ENCODE results near the gene CNTNAP2. TPM values are rescaled to one million over a fixed set of nuclear protein-coding genes. Genes with fewer than 3 reads are reported as not detected.

Gene CNTNAP2
- total and polyA plus RNA-seq, 2 donors: 5.1 to 10.3 TPM

GRCh38 chr7:148182264-148182663, 2065.7 kb downstream of the CNTNAP2 start:
- H3K9me3 ChIP-seq (ENCODE audit: control insufficient read depth in 2 of 2, insufficient read depth in 1 of 2, low read length in 1 of 2): no peaks in the 10 kb centered on the region
- H3K27me3 ChIP-seq (ENCODE audit: control insufficient read depth in 2 of 2, insufficient read depth in 1 of 2, low read length in 1 of 2): no peaks in the 10 kb centered on the region
- no peak overlapping the region for H3K4me3 ChIP-seq (ENCODE audit: low read length in 2 of 2)
- H3K27ac ChIP-seq (ENCODE audit: low read depth in 1 of 2, low read length in 1 of 2): no peak overlapping the region
- WGBS: 94% methylated on average over 5 of the region's 5 CpGs
- no peaks in the 10 kb centered on the region for H3K4me1 ChIP-seq (ENCODE audit: control insufficient read depth in 2 of 2, insufficient read depth in 2 of 2, low read length in 2 of 2)
- no peak for DNase-seq (ENCODE audit: low read depth in 6 of 9, low spot score in 9 of 9)
- H3K36me3 ChIP-seq (ENCODE audit: control insufficient read depth in 2 of 2, insufficient read depth in 2 of 2, low read length in 1 of 2): no peaks in the 10 kb centered on the region

GRCh38 chr7:148185041-148185440, 2068.4 kb downstream of the CNTNAP2 start:
- WGBS: 89% methylated on average over 5 of the region's 5 CpGs
- Histone ChIP-seq H3K4me3 (ENCODE audit: low read length in 2 of 2) (no peak overlapping the region), H3K4me1 (ENCODE audit: control insufficient read depth in 2 of 2, insufficient read depth in 2 of 2, low read length in 2 of 2) (no peaks in the 10 kb centered on the region), H3K27me3 (ENCODE audit: control insufficient read depth in 2 of 2, insufficient read depth in 1 of 2, low read length in 1 of 2) (no peaks in the 10 kb centered on the region), H3K36me3 (ENCODE audit: control insufficient read depth in 2 of 2, insufficient read depth in 2 of 2, low read length in 1 of 2) (no peaks in the 10 kb centered on the region), H3K9me3 (ENCODE audit: control insufficient read depth in 2 of 2, insufficient read depth in 1 of 2, low read length in 1 of 2) (no peaks in the 10 kb centered on the region), H3K27ac (ENCODE audit: low read depth in 1 of 2, low read length in 1 of 2) (no peak overlapping the region)
- no peak for DNase-seq (ENCODE audit: low read depth in 6 of 9, low spot score in 9 of 9)

- DNase-seq (ENCODE audit: low read depth in 6 of 9, low spot score in 9 of 9): no peak
- Histone ChIP-seq H3K27me3 (ENCODE audit: control insufficient read depth in 2 of 2, insufficient read depth in 1 of 2, low read length in 1 of 2) (no peaks in the 10 kb centered on the region), H3K36me3 (ENCODE audit: control insufficient read depth in 2 of 2, insufficient read depth in 2 of 2, low read length in 1 of 2) (no peaks in the 10 kb centered on the region), H3K4me1 (ENCODE audit: control insufficient read depth in 2 of 2, insufficient read depth in 2 of 2, low read length in 2 of 2) (no peaks in the 10 kb centered on the region), H3K9me3 (ENCODE audit: control insufficient read depth in 2 of 2, insufficient read depth in 1 of 2, low read length in 1 of 2) (no peaks in the 10 kb centered on the region), H3K4me3 (ENCODE audit: low read length in 2 of 2) (no peak overlapping the region), H3K27ac (ENCODE audit: low read depth in 1 of 2, low read length in 1 of 2) (no peak overlapping the region)
- 85% methylated on average over 6 of the region's 6 CpGs for WGBS
Observed at GRCh38 chr7:148187471-148187870, 2070.9 kb downstream of the CNTNAP2 start.

- Histone ChIP-seq H3K9me3 (ENCODE audit: control insufficient read depth in 2 of 2, insufficient read depth in 1 of 2, low read length in 1 of 2) (no peaks in the 10 kb centered on the region), H3K27me3 (ENCODE audit: control insufficient read depth in 2 of 2, insufficient read depth in 1 of 2, low read length in 1 of 2) (no peaks in the 10 kb centered on the region), H3K36me3 (ENCODE audit: control insufficient read depth in 2 of 2, insufficient read depth in 2 of 2, low read length in 1 of 2) (no peaks in the 10 kb centered on the region), H3K27ac (ENCODE audit: low read depth in 1 of 2, low read length in 1 of 2) (no peak overlapping the region), H3K4me3 (ENCODE audit: low read length in 2 of 2) (no peak overlapping the region), H3K4me1 (ENCODE audit: control insufficient read depth in 2 of 2, insufficient read depth in 2 of 2, low read length in 2 of 2) (no peaks in the 10 kb centered on the region)
- WGBS: 98% methylated on average over 1 of the region's 1 CpG
- no peak for DNase-seq (ENCODE audit: low read depth in 6 of 9, low spot score in 9 of 9)
Observed at GRCh38 chr7:148191391-148192065, 2074.9 kb downstream of the CNTNAP2 start.

GRCh38 chr7:148192491-148192890, 2075.9 kb downstream of the CNTNAP2 start:
- H3K9me3 ChIP-seq (ENCODE audit: control insufficient read depth in 2 of 2, insufficient read depth in 1 of 2, low read length in 1 of 2): no peaks in the 10 kb centered on the region
- H3K36me3 ChIP-seq (ENCODE audit: control insufficient read depth in 2 of 2, insufficient read depth in 2 of 2, low read length in 1 of 2): no peaks in the 10 kb centered on the region
- WGBS: 58% methylated on average over 5 of the region's 5 CpGs
- no peak for DNase-seq (ENCODE audit: low read depth in 6 of 9, low spot score in 9 of 9)
- H3K4me3 ChIP-seq (ENCODE audit: low read length in 2 of 2): no peak overlapping the region
- H3K27me3 ChIP-seq (ENCODE audit: control insufficient read depth in 2 of 2, insufficient read depth in 1 of 2, low read length in 1 of 2): no peaks in the 10 kb centered on the region
- H3K27ac ChIP-seq (ENCODE audit: low read depth in 1 of 2, low read length in 1 of 2): no peak overlapping the region
- H3K4me1 ChIP-seq (ENCODE audit: control insufficient read depth in 2 of 2, insufficient read depth in 2 of 2, low read length in 2 of 2): no peaks in the 10 kb centered on the region

- H3K27me3 ChIP-seq (ENCODE audit: control insufficient read depth in 2 of 2, insufficient read depth in 1 of 2, low read length in 1 of 2): no peaks in the 10 kb centered on the region
- H3K36me3 ChIP-seq (ENCODE audit: control insufficient read depth in 2 of 2, insufficient read depth in 2 of 2, low read length in 1 of 2): no peaks in the 10 kb centered on the region
- no peak overlapping the region for H3K4me3 ChIP-seq (ENCODE audit: low read length in 2 of 2)
- H3K4me1 ChIP-seq (ENCODE audit: control insufficient read depth in 2 of 2, insufficient read depth in 2 of 2, low read length in 2 of 2): no peaks in the 10 kb centered on the region
- H3K9me3 ChIP-seq (ENCODE audit: control insufficient read depth in 2 of 2, insufficient read depth in 1 of 2, low read length in 1 of 2): no peaks in the 10 kb centered on the region
- H3K27ac ChIP-seq (ENCODE audit: low read depth in 1 of 2, low read length in 1 of 2): no peak overlapping the region
- DNase-seq (ENCODE audit: low read depth in 6 of 9, low spot score in 9 of 9): no peak
- WGBS: 87% methylated on average over 3 of the region's 3 CpGs
Observed at GRCh38 chr7:148201992-148202391, 2085.4 kb downstream of the CNTNAP2 start.

GRCh38 chr7:148204639-148205304, 2088.2 kb downstream of the CNTNAP2 start:
- WGBS: 94% methylated on average over 9 of the region's 9 CpGs
- DNase-seq (ENCODE audit: low read depth in 6 of 9, low spot score in 9 of 9): no peak

GRCh38 chr7:148209643-148210190, 2093.1 kb downstream of the CNTNAP2 start:
- Histone ChIP-seq H3K27ac (ENCODE audit: low read depth in 1 of 2, low read length in 1 of 2) (no peak overlapping the region), H3K9me3 (ENCODE audit: control insufficient read depth in 2 of 2, insufficient read depth in 1 of 2, low read length in 1 of 2) (no peaks in the 10 kb centered on the region), H3K4me1 (ENCODE audit: control insufficient read depth in 2 of 2, insufficient read depth in 2 of 2, low read length in 2 of 2) (no peaks in the 10 kb centered on the region), H3K27me3 (ENCODE audit: control insufficient read depth in 2 of 2, insufficient read depth in 1 of 2, low read length in 1 of 2) (no peaks in the 10 kb centered on the region), H3K4me3 (ENCODE audit: low read length in 2 of 2) (no peak overlapping the region), H3K36me3 (ENCODE audit: control insufficient read depth in 2 of 2, insufficient read depth in 2 of 2, low read length in 1 of 2) (no peaks in the 10 kb centered on the region)
- 91% methylated on average over 6 of the region's 6 CpGs for WGBS
- no peak for DNase-seq (ENCODE audit: low read depth in 6 of 9, low spot score in 9 of 9)

More at GRCh38 chr7:148204639-148205304, 2088.2 kb downstream of the CNTNAP2 start:
- Histone ChIP-seq H3K27me3 (ENCODE audit: control insufficient read depth in 2 of 2, insufficient read depth in 1 of 2, low read length in 1 of 2) (no peaks in the 10 kb centered on the region), H3K9me3 (ENCODE audit: control insufficient read depth in 2 of 2, insufficient read depth in 1 of 2, low read length in 1 of 2) (no peaks in the 10 kb centered on the region), H3K36me3 (ENCODE audit: control insufficient read depth in 2 of 2, insufficient read depth in 2 of 2, low read length in 1 of 2) (no peaks in the 10 kb centered on the region), H3K27ac (ENCODE audit: low read depth in 1 of 2, low read length in 1 of 2) (no peak overlapping the region), H3K4me1 (ENCODE audit: control insufficient read depth in 2 of 2, insufficient read depth in 2 of 2, low read length in 2 of 2) (no peaks in the 10 kb centered on the region), H3K4me3 (ENCODE audit: low read length in 2 of 2) (no peak overlapping the region)

- no peak for DNase-seq (ENCODE audit: low read depth in 6 of 9, low spot score in 9 of 9)
- no peak overlapping the region for H3K27ac ChIP-seq (ENCODE audit: low read depth in 1 of 2, low read length in 1 of 2)
- no peaks in the 10 kb centered on the region for H3K9me3 ChIP-seq (ENCODE audit: control insufficient read depth in 2 of 2, insufficient read depth in 1 of 2, low read length in 1 of 2)
- no peaks in the 10 kb centered on the region for H3K36me3 ChIP-seq (ENCODE audit: control insufficient read depth in 2 of 2, insufficient read depth in 2 of 2, low read length in 1 of 2)
- no peaks in the 10 kb centered on the region for H3K4me1 ChIP-seq (ENCODE audit: control insufficient read depth in 2 of 2, insufficient read depth in 2 of 2, low read length in 2 of 2)
- no peak overlapping the region for H3K4me3 ChIP-seq (ENCODE audit: low read length in 2 of 2)
- H3K27me3 ChIP-seq (ENCODE audit: control insufficient read depth in 2 of 2, insufficient read depth in 1 of 2, low read length in 1 of 2): no peaks in the 10 kb centered on the region
- 96% methylated on average over 3 of the region's 3 CpGs for WGBS
Observed at GRCh38 chr7:148210804-148211325, 2094.3 kb downstream of the CNTNAP2 start.
